GM10266 (cell line): ENCODE results near the gene ZBTB22.
"Not testable (repeated sequence)": the region's sequence is repeated elsewhere in the genome, so short reads cannot be mapped to it uniquely, and the experiment has no call there.

ENCODE experiments used
- DNase-seq: peaks from one replicate; pipeline ENCODE4 v3.0.0; 2012; ENCODE audit errors: extremely low spot score
- CTCF ChIP-seq: IDR thresholded peaks from 2 replicates; pipeline ENCODE4 v1.5.1; 2012; ENCODE audit warnings: mild to moderate bottlenecking, low read depth; ENCODE audit not compliant: control insufficient read depth, insufficient read depth; ENCODE audit errors: missing control alignments

Gene ZBTB22

GRCh38 chr6:33347816-33348215 is 30.3 kb upstream of the ZBTB22 start:
- no peak for DNase-seq
- no peak for TF ChIP-seq CTCF

- DNase-seq: not testable (repeated sequence)
Measured at GRCh38 chr6:33346972-33347371, 29.4 kb upstream of the ZBTB22 start.

- peak; percentile 68 for DNase-seq
- TF ChIP-seq CTCF: peak; percentile 57
Measured at GRCh38 chr6:33344701-33345697, 27.5 kb upstream of the ZBTB22 start.

GRCh38 chr6:33343953-33344611 is 26.5 kb upstream of the ZBTB22 start:
- no peak for TF ChIP-seq CTCF
- no peak for DNase-seq

- not testable (repeated sequence) for DNase-seq
Measured at GRCh38 chr6:33343606-33343952, 26.0 kb upstream of the ZBTB22 start.

GRCh38 chr6:33339193-33339592 is 21.6 kb upstream of the ZBTB22 start:
- DNase-seq: no peak
- TF ChIP-seq CTCF: no peak

GRCh38 chr6:33336495-33336894 is 19.0 kb upstream of the ZBTB22 start:
- TF ChIP-seq CTCF: no peak
- DNase-seq: no peak

- no peak for DNase-seq
- no peak for TF ChIP-seq CTCF
Measured at GRCh38 chr6:33335916-33336315, 18.4 kb upstream of the ZBTB22 start.
